Prostate gland (tissue), 2 donors: ENCODE data around the gene AP4S1. TPM values are rescaled to one million over a fixed set of nuclear protein-coding genes. Genes with fewer than 3 reads are reported as not detected.

Experiments
- DNase-seq: peaks from one replicate; pipeline ENCODE4 v3.0.0-alpha.2; 2019; ENCODE audit warnings: low spot score
- H3K27ac ChIP-seq, 2 donors: fragments of 200-600 bp; sonication (generic); 2 replicates each; pipeline ENCODE4 v1.5.1; 2017 to 2019
- H3K27me3 ChIP-seq: fragments of 200-600 bp; sonication (generic); replicated peaks from 2 replicates; pipeline ENCODE4 v1.5.1; 2019; ENCODE audit not compliant: insufficient read depth
- H3K36me3 ChIP-seq, 2 donors: fragments of 200-600 bp; sonication (generic); 1 replicate in 1 of 2; 2 replicates in 1 of 2; pipeline versions ENCODE4 v1.5.1 to v1.8.1; 2017 to 2019
- H3K4me1 ChIP-seq: fragments of 200-600 bp; sonication (generic); replicated peaks from 2 replicates; pipeline ENCODE4 v1.5.1; 2019
- H3K4me3 ChIP-seq, 2 donors: fragments of 200-600 bp; sonication (generic); 2 replicates each; pipeline ENCODE4 v1.5.1; 2017 to 2019
- H3K9me3 ChIP-seq: fragments of 200-600 bp; sonication (generic); 2 replicates; pipeline ENCODE4 v1.5.1; 2017
- POLR2A ChIP-seq: fragments of 450-650 bp; IDR thresholded peaks from one replicate; pipeline ENCODE4 v1.6.1; 2016; ENCODE audit warnings: antibody characterized with exemption, mild to moderate bottlenecking
- POLR2AphosphoS5 ChIP-seq: sonication (generic); formaldehyde crosslinking; IDR thresholded peaks from one replicate; pipeline ENCODE4 v1.6.1; 2017; ENCODE audit warnings: antibody characterized with exemption
- WGBS: methylation state at CpG from one replicate; pipeline ENCODE4 v1.1.5; 2018; 5-methylcytosine and 5-hydroxymethylcytosine counted together
- intact Hi-C: fragments of 100-400 bp; cut with DNase I; formaldehyde crosslinking; loops from one replicate; pipeline ENCODE4 v1.14.2; 2022
- total RNA-seq, 2 donors: library from RNA; depleted of rRNA; stranded (reverse); fragments of >200 nt; gene quantifications; one replicate each; pipeline ENCODE4 v1.1.0, GENCODE V29; 2016
- TF ChIP-seq, protein P1 (sequence below), 4 experiments: fragments of 200-600 bp in 2 of 4; fragments of 450-650 bp in 2 of 4; sonication (generic) in 2 of 4; IDR thresholded peaks; 1 replicate in 3 of 4; 2 replicates in 1 of 4; pipeline ENCODE4 v1.5.1; 2016 to 2019; ENCODE audit warnings: antibody characterized with exemption in 4 of 4, mild to moderate bottlenecking in 2 of 4, moderate library complexity in 2 of 4

Gene AP4S1
- total RNA-seq, 2 donors from 2014 or later: 6.1 to 9.8 TPM

DNA sequence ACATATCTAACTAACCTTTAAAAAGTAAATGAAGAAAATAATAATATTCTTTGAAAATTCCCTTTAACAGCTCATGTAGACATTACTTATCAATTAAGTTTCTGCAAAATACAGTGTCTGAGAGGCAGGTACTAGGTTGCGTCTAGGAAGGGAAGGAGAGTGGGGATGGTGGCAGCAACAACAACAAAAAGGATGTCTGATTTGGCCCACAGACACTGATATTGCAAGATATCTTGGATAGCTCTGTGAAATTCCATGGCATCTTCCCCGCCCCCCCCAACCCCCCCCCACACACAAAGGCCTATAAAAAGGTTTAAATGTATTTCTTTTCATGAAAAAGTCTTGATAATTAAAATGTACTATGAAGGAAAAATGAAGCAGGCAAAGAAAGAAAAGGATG lies 41.6 kb upstream of the AP4S1 start:
- DNase-seq: no peak
- Histone ChIP-seq H3K27me3 (no peaks in the 10 kb centered on the region), H3K4me3 (no peak overlapping the region), H3K27ac (no peak overlapping the region), H3K36me3 (no peaks in the 10 kb centered on the region), H3K9me3 (no peaks in the 10 kb centered on the region), H3K4me1 (no peaks in the 10 kb centered on the region)
- 89% methylated on average over 2 of the region's 2 CpGs for WGBS
- TF ChIP-seq, protein P1, sequence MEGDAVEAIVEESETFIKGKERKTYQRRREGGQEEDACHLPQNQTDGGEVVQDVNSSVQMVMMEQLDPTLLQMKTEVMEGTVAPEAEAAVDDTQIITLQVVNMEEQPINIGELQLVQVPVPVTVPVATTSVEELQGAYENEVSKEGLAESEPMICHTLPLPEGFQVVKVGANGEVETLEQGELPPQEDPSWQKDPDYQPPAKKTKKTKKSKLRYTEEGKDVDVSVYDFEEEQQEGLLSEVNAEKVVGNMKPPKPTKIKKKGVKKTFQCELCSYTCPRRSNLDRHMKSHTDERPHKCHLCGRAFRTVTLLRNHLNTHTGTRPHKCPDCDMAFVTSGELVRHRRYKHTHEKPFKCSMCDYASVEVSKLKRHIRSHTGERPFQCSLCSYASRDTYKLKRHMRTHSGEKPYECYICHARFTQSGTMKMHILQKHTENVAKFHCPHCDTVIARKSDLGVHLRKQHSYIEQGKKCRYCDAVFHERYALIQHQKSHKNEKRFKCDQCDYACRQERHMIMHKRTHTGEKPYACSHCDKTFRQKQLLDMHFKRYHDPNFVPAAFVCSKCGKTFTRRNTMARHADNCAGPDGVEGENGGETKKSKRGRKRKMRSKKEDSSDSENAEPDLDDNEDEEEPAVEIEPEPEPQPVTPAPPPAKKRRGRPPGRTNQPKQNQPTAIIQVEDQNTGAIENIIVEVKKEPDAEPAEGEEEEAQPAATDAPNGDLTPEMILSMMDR (IDR thresholded peaks at IDR 0.05): no peak
- TF ChIP-seq POLR2A: no peak
- TF ChIP-seq POLR2AphosphoS5: no peak
- intact Hi-C loops: loop anchor here (5.0 kb wide), 1 partner anchor 98 kb away; no protein-coding TSS in a partner anchor

DNA sequence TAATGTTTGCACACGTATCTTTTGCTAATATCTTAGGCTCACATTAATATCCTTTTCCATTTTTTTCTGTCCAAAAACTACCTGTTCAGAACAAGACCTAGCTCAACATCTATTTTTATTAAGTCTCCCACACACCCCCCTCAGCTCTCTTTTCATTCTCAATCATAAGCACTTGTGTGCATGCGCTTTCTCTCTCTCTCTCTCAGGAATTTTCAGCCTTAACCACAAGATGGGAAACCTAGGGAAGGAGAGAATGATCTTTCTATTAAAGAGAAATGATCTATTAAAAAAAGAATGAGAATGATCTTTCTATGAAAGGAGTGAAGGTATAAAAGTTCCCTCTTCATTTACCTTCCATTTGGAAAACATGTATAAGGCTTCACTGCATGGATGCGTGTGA lies 39.7 kb upstream of the AP4S1 start:
- WGBS: 88% methylated on average over 3 of the region's 3 CpGs
- Histone ChIP-seq H3K36me3 (no peaks in the 10 kb centered on the region), H3K9me3 (no peaks in the 10 kb centered on the region), H3K4me1 (no peaks in the 10 kb centered on the region), H3K27ac (no peak overlapping the region), H3K27me3 (no peaks in the 10 kb centered on the region), H3K4me3 (no peak overlapping the region)
- intact Hi-C loops: no loop called here
- no peak for DNase-seq
- TF ChIP-seq POLR2AphosphoS5 (no peak), POLR2A (no peak)
- TF ChIP-seq, protein P1 (IDR thresholded peaks at IDR 0.05): no peak

DNA sequence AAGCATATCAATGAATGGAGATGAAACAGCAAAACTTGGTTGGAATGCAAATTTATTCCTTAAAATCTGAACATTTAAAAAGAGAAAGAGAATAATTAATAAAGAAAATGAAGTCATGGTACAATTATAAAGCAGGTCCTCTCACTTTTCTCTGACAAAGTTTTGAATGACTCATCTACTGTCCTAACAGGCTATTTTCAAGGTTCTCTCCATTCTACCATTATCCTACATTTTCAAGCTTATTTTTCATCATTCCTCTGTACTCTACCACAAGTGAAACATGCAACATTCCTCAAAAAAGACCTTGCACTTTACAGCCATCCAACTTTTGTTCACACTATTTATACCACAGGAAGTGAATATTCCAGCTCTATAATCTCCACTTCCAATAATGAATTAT lies 36.9 kb upstream of the AP4S1 start:
- Histone ChIP-seq H3K9me3 (no peaks in the 10 kb centered on the region), H3K4me3 (no peak overlapping the region), H3K27me3 (no peaks in the 10 kb centered on the region), H3K36me3 (no peaks in the 10 kb centered on the region), H3K27ac (no peak overlapping the region), H3K4me1 (no peaks in the 10 kb centered on the region)
- TF ChIP-seq, protein P1 (IDR thresholded peaks at IDR 0.05): no peak
- no peak for TF ChIP-seq POLR2A
- no peak for DNase-seq
- intact Hi-C loops: no loop called here

DNA sequence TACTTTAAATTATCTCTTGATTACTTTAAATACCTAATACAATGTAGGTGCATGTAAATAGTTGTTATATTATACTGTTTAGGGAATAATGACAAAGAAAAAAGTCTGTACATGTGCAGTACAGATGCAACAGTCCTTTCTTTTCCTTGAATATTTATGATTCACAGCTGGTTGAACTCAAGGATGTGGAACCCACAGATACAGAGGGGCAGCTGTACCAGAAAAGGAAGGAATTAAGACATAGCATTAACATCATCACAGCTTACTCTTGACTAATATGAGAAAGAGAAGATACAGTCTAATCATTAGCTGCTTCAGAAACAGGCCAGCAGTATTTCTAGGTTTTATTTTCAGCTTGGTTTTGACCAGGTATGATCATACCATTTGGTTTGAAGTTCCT lies 34.7 kb upstream of the AP4S1 start:
- no peak for DNase-seq
- no peaks in the 10 kb centered on the region for H3K36me3 ChIP-seq
- intact Hi-C loops: no loop called here
- no peaks in the 10 kb centered on the region for H3K27me3 ChIP-seq
- TF ChIP-seq, protein P1 (IDR thresholded peaks at IDR 0.05): no peak
- TF ChIP-seq POLR2A: no peak
- H3K4me3 ChIP-seq: no peak overlapping the region
- no peak overlapping the region for H3K27ac ChIP-seq
- no peaks in the 10 kb centered on the region for H3K9me3 ChIP-seq
- H3K4me1 ChIP-seq: no peaks in the 10 kb centered on the region

DNA sequence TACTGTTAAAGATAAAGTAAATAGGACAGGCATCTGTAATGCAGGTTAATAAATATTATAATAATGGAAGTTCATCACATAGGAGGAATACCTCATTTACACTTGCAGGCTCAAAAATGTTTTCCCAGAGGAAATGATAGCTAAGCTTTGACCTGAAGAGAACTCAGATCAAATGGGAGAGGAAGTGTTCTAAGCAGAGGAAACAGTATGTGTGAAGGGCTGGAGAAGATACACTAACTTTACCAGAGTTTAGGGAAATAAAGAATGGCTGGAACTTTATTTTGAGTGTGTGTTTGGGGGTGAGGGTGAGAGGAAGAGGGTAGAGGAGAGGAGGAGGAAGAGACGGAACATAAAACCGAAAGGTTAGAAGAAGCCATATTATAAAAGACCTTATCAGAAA lies 34.0 kb upstream of the AP4S1 start:
- no peak for DNase-seq
- no peak overlapping the region for H3K4me3 ChIP-seq
- TF ChIP-seq, protein P1 (IDR thresholded peaks at IDR 0.05): no peak
- TF ChIP-seq POLR2A: no peak
- TF ChIP-seq POLR2AphosphoS5: no peak
- no peaks in the 10 kb centered on the region for H3K27me3 ChIP-seq
- no peak overlapping the region for H3K27ac ChIP-seq
- intact Hi-C loops: no loop called here
- no peaks in the 10 kb centered on the region for H3K4me1 ChIP-seq
- H3K36me3 ChIP-seq: no peaks in the 10 kb centered on the region
- no peaks in the 10 kb centered on the region for H3K9me3 ChIP-seq
- WGBS: 82% methylated on average over 2 of the region's 2 CpGs
